SK-N-SH (cell line): Measurements from ENCODE around the gene PDK4. TPM values are rescaled to one million over a fixed set of nuclear protein-coding genes. Genes with fewer than 3 reads are reported as not detected.
A peak's percentile ranks its signal among the peaks of the same experiment; 100 is the strongest.

Experiments used
- CTCF ChIA-PET: fragments of 300-600, 350-600 bp; formaldehyde crosslinking; extraction: SDS; loops from one replicate; lab custom pipeline; 2021; lab: Yijun Ruan, JAX
- POLR2A ChIA-PET: fragments of 350-600 bp; sonication (Branson Sonifier 250); formaldehyde crosslinking; extraction: SDS; loops from one replicate; lab custom pipeline; 2020; ENCODE audit warnings: antibody characterized with exemption, inconsistent platforms; lab: Yijun Ruan, JAX
- DNase-seq: peaks from one replicate; pipeline ENCODE4 v3.0.0; 2012
- H2AFZ ChIP-seq: fragments of 200-600 bp; sonication (generic); 2 replicates; pipeline ENCODE4 v1.8.1; 2016; ENCODE audit warnings: antibody characterized with exemption, mild to moderate bottlenecking, low read depth
- H3F3A ChIP-seq: fragments of 200-600 bp; sonication (generic); replicated peaks from 2 replicates; pipeline ENCODE3; 2016; ENCODE audit warnings: antibody characterized with exemption, mild to moderate bottlenecking; ENCODE audit not compliant: insufficient read depth
- H3K27ac ChIP-seq, 2 experiments: fragments of 200-500 bp in 1 of 2; fragments of 200-600 bp in 1 of 2; sonication (Bioruptor generic) in 1 of 2; sonication (generic), shearing (Covaris generic) in 1 of 2; 2 replicates each; pipeline versions ENCODE4 v1.5.1 to v1.6.1; 2014 to 2016; ENCODE audit warnings: low read depth in 2 of 2, inconsistent platforms in 1 of 2, low read length in 1 of 2, mild to moderate bottlenecking in 1 of 2, mixed read lengths in 1 of 2
- H3K27me3 ChIP-seq: fragments of 200-600 bp; sonication (generic), shearing (Covaris generic); 2 replicates; pipeline ENCODE4 v1.6.1; 2016; ENCODE audit warnings: mixed run types; ENCODE audit not compliant: insufficient read depth
- H3K36me3 ChIP-seq, 2 experiments: fragments of 200-500 bp in 1 of 2; fragments of 200-600 bp in 1 of 2; sonication (Bioruptor generic) in 1 of 2; sonication (generic) in 1 of 2; replicated peaks in 1 of 2; 2 replicates each; pipeline versions ENCODE3 to v1.5.1; 2014 to 2016; ENCODE audit warnings: low read length in 1 of 2, mild to moderate bottlenecking in 1 of 2; ENCODE audit not compliant: insufficient read depth in 2 of 2, control insufficient read depth in 1 of 2
- H3K4me1 ChIP-seq, 2 experiments: fragments of 200-500 bp in 1 of 2; fragments of 200-600 bp in 1 of 2; sonication (Bioruptor generic) in 1 of 2; sonication (generic), shearing (Covaris generic) in 1 of 2; 2 replicates each; pipeline versions ENCODE4 v1.5.1 to v1.6.1; 2014 to 2016; ENCODE audit warnings: low read depth in 1 of 2, low read length in 1 of 2, mixed run types in 1 of 2; ENCODE audit not compliant: insufficient read depth in 2 of 2, control insufficient read depth in 1 of 2
- H3K4me2 ChIP-seq: fragments of 200-600 bp; sonication (generic), shearing (Covaris generic); 2 replicates; pipeline ENCODE4 v1.6.1; 2017; ENCODE audit warnings: mixed run types
- H3K4me3 ChIP-seq, 2 experiments: fragments of 200-500 bp in 1 of 2; fragments of 200-600 bp in 1 of 2; sonication (Bioruptor generic) in 1 of 2; sonication (generic), shearing (Covaris generic) in 1 of 2; 2 replicates each; pipeline versions ENCODE4 v1.5.1 to v1.8.1; 2014 to 2016; ENCODE audit warnings: low read depth in 2 of 2, inconsistent platforms in 1 of 2, low read length in 1 of 2, mild to moderate bottlenecking in 1 of 2, mixed read lengths in 1 of 2, moderate library complexity in 1 of 2
- H3K79me2 ChIP-seq: fragments of 200-600 bp; sonication (generic); 2 replicates; pipeline ENCODE4 v1.8.1; 2017; ENCODE audit warnings: mild to moderate bottlenecking; ENCODE audit not compliant: insufficient read depth
- H3K9ac ChIP-seq: fragments of 200-600 bp; sonication (generic); 2 replicates; pipeline ENCODE4 v1.6.1; 2017; ENCODE audit warnings: mixed run types
- H3K9me2 ChIP-seq: fragments of 200-600 bp; sonication (generic); 2 replicates; pipeline ENCODE4 v1.6.1; 2017; ENCODE audit warnings: mixed run types
- H3K9me3 ChIP-seq: fragments of 200-600 bp; sonication (generic); 2 replicates; pipeline ENCODE4 v1.6.1; 2017; ENCODE audit warnings: mixed run types, mild to moderate bottlenecking, moderate library complexity
- H4K20me1 ChIP-seq: fragments of 200-600 bp; sonication (generic); 2 replicates; pipeline ENCODE4 v1.6.1; 2017; ENCODE audit warnings: mild to moderate bottlenecking, mixed run types; ENCODE audit not compliant: insufficient read depth
- CTCF ChIP-seq: fragments of 200-600 bp; sonication (generic); IDR thresholded peaks from 2 replicates; pipeline ENCODE4 v1.6.1; 2017; ENCODE audit warnings: antibody characterized with exemption, mild to moderate bottlenecking, moderate library complexity
- EP300 ChIP-seq, 2 experiments: IDR thresholded peaks; 2 replicates each; pipeline versions ENCODE4 v1.4.0 to v1.6.1; 2012; ENCODE audit warnings: borderline replicate concordance in 1 of 2, low read depth in 1 of 2, low read length in 1 of 2
- EZH2phosphoT487 ChIP-seq: fragments of 200-600 bp; sonication (generic); IDR thresholded peaks from 2 replicates; pipeline ENCODE4 v1.6.1; 2017; ENCODE audit warnings: low read depth, mixed run types, mild to moderate bottlenecking, antibody characterized with exemption, moderate library complexity, borderline replicate concordance
- FOSL2 ChIP-seq: IDR thresholded peaks from 2 replicates; pipeline ENCODE4 v1.4.0; 2012; ENCODE audit warnings: low read depth, mild to moderate bottlenecking, moderate library complexity, borderline replicate concordance
- FOXJ3 ChIP-seq: sonication (generic); formaldehyde crosslinking; IDR thresholded peaks from 2 replicates; pipeline ENCODE4 v1.5.1; 2020; ENCODE audit warnings: mild to moderate bottlenecking, missing genetic modification reagents
- JUND ChIP-seq: IDR thresholded peaks from 2 replicates; pipeline ENCODE4 v1.4.0; 2012
- MAX ChIP-seq: IDR thresholded peaks from 2 replicates; pipeline ENCODE4 v1.4.0; 2012; ENCODE audit warnings: low read depth
- MEF2A ChIP-seq: IDR thresholded peaks from 2 replicates; pipeline ENCODE4 v1.4.0; 2012; ENCODE audit warnings: low read depth, borderline replicate concordance
- MXI1 ChIP-seq: IDR thresholded peaks from 2 replicates; pipeline ENCODE4 v1.6.1; 2012; ENCODE audit warnings: mild to moderate bottlenecking, low read depth, low read length, improper control_type of control experiment
- RAD21 ChIP-seq: IDR thresholded peaks from 2 replicates; pipeline ENCODE4 v1.6.1; 2012; ENCODE audit warnings: mild to moderate bottlenecking, low read length
- RCOR1 ChIP-seq: fragments of 150-350 bp; IDR thresholded peaks from 2 replicates; pipeline ENCODE4 v1.6.1; 2017; ENCODE audit warnings: antibody characterized with exemption, low read length
- RFX5 ChIP-seq: IDR thresholded peaks from 2 replicates; pipeline ENCODE4 v1.6.1; 2012; ENCODE audit warnings: mild to moderate bottlenecking, improper control_type of control experiment, low read length
- TAF1 ChIP-seq: IDR thresholded peaks from 2 replicates; pipeline ENCODE4 v1.6.1; 2012; ENCODE audit warnings: low read depth, mild to moderate bottlenecking, low read length, moderate library complexity, borderline replicate concordance
- TEAD4 ChIP-seq: IDR thresholded peaks from 2 replicates; pipeline ENCODE4 v1.4.0; 2012; ENCODE audit warnings: mild to moderate bottlenecking, borderline replicate concordance; ENCODE audit not compliant: insufficient read depth
- USF2 ChIP-seq: fragments of 150-350 bp; IDR thresholded peaks from 2 replicates; pipeline ENCODE4 v1.6.1; 2017; ENCODE audit warnings: antibody characterized with exemption, low read length, low read depth, borderline replicate concordance
- WGBS: methylation state at CpG from one replicate; pipeline ENCODE4 v1.1.6; 2017; ENCODE audit warnings: low lambda C conversion rate; 5-methylcytosine and 5-hydroxymethylcytosine counted together
- polyA plus RNA-seq, 3 experiments: library from polyadenylated mRNA; depleted of rRNA; stranded (reverse); fragments of >200 nt; gene quantifications; 2 replicates each; pipeline ENCODE4 v1.2.3, GENCODE V29; 2012

The PDK4 gene
- polyA plus RNA-seq (2012; rRNA removed) = 0.10 and 0.13 TPM in 2 replicates
- 0.14 and 0.17 TPM in 2 replicates for polyA plus RNA-seq (2012; cell fraction: cytosol; rRNA removed)
- 0.22 and 0.23 TPM in 2 replicates for polyA plus RNA-seq (2012; cell fraction: nucleus; rRNA removed)

- Histone ChIP-seq H3K36me3 (no peaks in the 10 kb centered on the region), H3K9ac (no peak within 1 kb of the TSS), H3K79me2 (no peaks in the 10 kb centered on the region), H3K4me1 (peaks cover 4 to 10% of the 10 kb centered on the region in 2 experiments; a peak in 1 of 4 replicates), H3K27ac (no peak within 1 kb of the TSS), H4K20me1 (no peaks in the 10 kb centered on the region), H3K9me2 (no peaks in the 10 kb centered on the region), H2AFZ (peak within 1 kb of the TSS; percentile 83), H3K27me3 (no peaks in the 10 kb centered on the region), H3K4me2 (peak within 1 kb of the TSS; percentile 84), H3F3A (peaks cover 9% of the 10 kb centered on the region), H3K9me3 (no peaks in the 10 kb centered on the region), H3K4me3 (peak within 1 kb of the TSS; percentile 60 to 71)
- 4% methylated on average over 42 of the region's 63 CpGs for WGBS
- peak; percentile 70 for DNase-seq
- TF ChIP-seq TEAD4 (no peak), MAX (peak; percentile 51; the same call in 1 of the 2 replicates), EZH2phosphoT487 (no peak)
- TF ChIP-seq, all 33 proteins: peak for 1
- CTCF ChIA-PET = interaction anchor here (1.2 kb wide), 1 partner anchor 85 kb away, joined by 4 read pairs; no protein-coding TSS in a partner anchor
- POLR2A ChIA-PET = no interaction called here
These were observed at the start of gene PDK4 for GRCh38 chr7:95596198-95597063. Gene PDK4, minus strand, starts transcription at chr7:95596516. Its CDS starts 223 bp downstream, at chr7:95596293.

GRCh38 chr7:95642173-95642572 is 45.9 kb upstream of the PDK4 start:
- CTCF ChIA-PET = interaction anchor here (0.5 to 1.1 kb wide), 4 partner anchors 35 to 84 kb away, joined by 3 to 5 read pairs (median 4); no protein-coding TSS in a partner anchor
- no peaks in the 10 kb centered on the region for H3K36me3 ChIP-seq

More at GRCh38 chr7:95642173-95642572, 45.9 kb upstream of the PDK4 start:
- POLR2A ChIA-PET = no interaction called here
- H4K20me1 ChIP-seq = no peaks in the 10 kb centered on the region
- no peak overlapping the region for H3K27ac ChIP-seq
- H3K4me3 ChIP-seq = no peak overlapping the region
- no peaks in the 10 kb centered on the region for H3K79me2 ChIP-seq
- no peak for DNase-seq
- no peaks in the 10 kb centered on the region for H3F3A ChIP-seq
- H3K27me3 ChIP-seq = peaks cover 42% of the 10 kb centered on the region; the same call in 1 of the 2 replicates
- H3K4me1 ChIP-seq = no peaks in the 10 kb centered on the region
- H3K9me3 ChIP-seq = no peaks in the 10 kb centered on the region
- H2AFZ ChIP-seq = no peak overlapping the region
- H3K4me2 ChIP-seq = no peak overlapping the region
- 5% methylated on average over 5 of the region's 5 CpGs for WGBS
- no peaks in the 10 kb centered on the region for H3K9me2 ChIP-seq
- no peak for TF ChIP-seq CTCF
- TF ChIP-seq MXI1 = no peak
- no peak for TF ChIP-seq RCOR1
- no peak for TF ChIP-seq USF2
- TF ChIP-seq EZH2phosphoT487 = no peak
- no peak for TF ChIP-seq MEF2A
- no peak for TF ChIP-seq EP300 (IDR thresholded peaks at IDR 0.05; ENCODE audit: borderline replicate concordance in 1 of 2, low read depth in 1 of 2, low read length in 1 of 2)
- TF ChIP-seq TEAD4 = no peak
- TF ChIP-seq TAF1 = no peak
- TF ChIP-seq FOXJ3 (CRISPR knock-in tag) = no peak
- no peak for TF ChIP-seq FOSL2
- no peak for TF ChIP-seq RFX5
- no peak for TF ChIP-seq MAX
- no peak for TF ChIP-seq RAD21
- TF ChIP-seq JUND = no peak
- no peak overlapping the region for H3K9ac ChIP-seq
